ENCODE measurements around the gene SPDYE2B.
A peak's percentile ranks its signal among the peaks of the same experiment; 100 is the strongest.
"Not testable (repeated sequence)": the region's sequence is repeated elsewhere in the genome, so short reads cannot be mapped to it uniquely, and the experiment has no call there.

Gene SPDYE2B

GRCh38 chr7:102649924-102650323 lies at the start of gene SPDYE2B:
SPDYE2B (plus strand) TSS chr7:102650319; CDS start chr7:102652349, 2,030 bp downstream.
- not testable (repeated sequence) for DNase-seq (ENCODE audit: low spot score)

GRCh38 chr7:102602317-102602716 lies 47.8 kb upstream of the SPDYE2B start:
- not testable (repeated sequence) for DNase-seq (ENCODE audit: low spot score)

DNA sequence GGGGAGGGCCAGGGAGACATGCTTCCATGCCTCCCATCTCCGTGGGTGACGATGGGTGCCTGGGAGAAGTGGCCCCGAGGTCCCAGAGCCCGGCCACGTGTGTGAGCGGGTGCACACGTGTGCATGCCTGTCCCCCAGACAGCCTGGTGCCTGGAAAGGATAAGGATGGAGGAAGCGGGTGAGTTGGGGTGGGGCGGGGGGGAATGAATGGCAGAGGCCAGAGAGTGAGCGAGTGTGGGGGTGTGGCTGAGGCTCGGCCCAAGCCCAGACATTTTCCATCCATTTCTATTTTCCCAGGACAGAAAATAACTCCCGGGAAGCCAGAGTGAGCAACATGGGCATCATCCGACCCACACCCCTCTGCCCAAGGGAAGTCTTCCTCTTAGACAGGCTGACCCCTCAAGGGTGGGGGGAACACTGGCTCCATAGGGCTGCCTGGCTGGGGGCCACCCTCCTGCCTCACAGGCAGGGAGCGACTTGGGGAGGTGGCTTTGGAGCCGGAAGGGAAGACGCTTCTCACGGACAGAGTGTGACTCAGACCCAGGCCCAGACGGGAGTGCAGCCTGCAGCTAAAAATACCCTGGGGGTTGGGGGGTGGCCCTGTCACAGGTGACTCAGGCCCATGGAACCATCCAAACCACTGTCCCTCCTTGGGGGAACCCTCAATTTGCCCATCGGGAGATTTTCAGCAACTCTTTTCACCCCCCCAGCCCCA lies 45.5 kb upstream of the SPDYE2B start:
- not testable (repeated sequence) for DNase-seq (ENCODE audit: low spot score)

GRCh38 chr7:102606848-102607247 lies 43.3 kb upstream of the SPDYE2B start:
- DNase-seq (ENCODE audit: low spot score): not testable (repeated sequence)

DNA sequence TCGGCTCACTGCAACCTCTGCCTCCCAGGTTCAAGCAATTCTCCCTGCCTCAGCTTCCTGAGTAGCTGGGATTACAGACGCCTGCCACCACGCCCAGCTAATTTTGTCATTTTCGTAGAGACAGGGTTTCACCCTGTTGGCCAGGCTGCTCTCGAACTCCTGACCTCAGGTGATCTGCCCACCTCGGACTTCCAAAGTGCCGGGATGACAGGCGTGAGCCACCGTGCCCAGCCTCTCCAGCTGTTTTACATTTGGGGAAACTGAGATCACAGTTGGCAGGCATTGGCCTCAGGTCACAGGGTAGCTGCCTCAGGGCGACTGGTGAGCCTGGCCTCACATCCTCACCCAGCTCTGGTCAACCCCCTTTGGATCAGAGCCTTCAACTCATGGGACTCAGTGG lies 40.4 kb upstream of the SPDYE2B start:
- not testable (repeated sequence) for DNase-seq (ENCODE audit: low spot score)

GRCh38 chr7:102610441-102610840 lies 39.7 kb upstream of the SPDYE2B start:
- DNase-seq (ENCODE audit: low spot score): not testable (repeated sequence)

DNA sequence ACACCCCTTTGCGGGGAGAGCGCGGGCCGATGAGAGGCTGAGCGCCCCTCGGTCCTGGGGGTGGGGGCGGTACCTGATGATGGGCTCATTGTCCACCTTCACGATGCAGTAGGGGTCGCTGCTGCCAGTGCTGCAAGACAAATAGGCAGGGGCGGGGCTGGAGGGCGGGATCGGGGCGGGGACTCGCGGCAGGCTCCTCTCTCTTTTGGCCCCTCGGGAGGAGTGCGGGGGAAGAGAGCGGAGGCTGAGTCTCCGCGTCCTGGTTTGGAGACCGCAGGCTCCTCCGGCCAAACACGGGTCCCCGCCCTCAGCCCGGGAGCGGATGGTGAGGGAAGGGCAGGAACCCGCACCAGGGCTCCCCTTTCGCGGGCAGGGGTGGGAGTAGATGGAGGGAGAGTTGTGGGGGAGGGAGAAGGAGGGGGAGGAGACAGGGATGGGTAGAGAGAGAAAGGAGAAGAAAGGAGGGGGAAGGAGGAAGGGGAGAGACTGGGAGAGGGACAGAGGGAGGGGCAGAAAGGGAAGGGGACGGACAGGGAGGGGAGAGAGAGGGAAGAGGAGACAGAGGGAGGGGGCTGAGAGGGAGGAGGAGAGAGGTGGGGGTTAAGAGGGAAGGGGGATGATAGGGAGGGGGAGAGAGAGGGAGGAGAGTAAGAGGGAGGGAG lies 39.0 kb upstream of the SPDYE2B start:
- DNase-seq (ENCODE audit: low spot score): not testable (repeated sequence)

GRCh38 chr7:102611675-102612325 lies 38.3 kb upstream of the SPDYE2B start:
- DNase-seq (ENCODE audit: low spot score): not testable (repeated sequence)

- DNase-seq (ENCODE audit: low spot score): not testable (repeated sequence)
Observed at GRCh38 chr7:102613575-102614345, 36.4 kb upstream of the SPDYE2B start.

DNA sequence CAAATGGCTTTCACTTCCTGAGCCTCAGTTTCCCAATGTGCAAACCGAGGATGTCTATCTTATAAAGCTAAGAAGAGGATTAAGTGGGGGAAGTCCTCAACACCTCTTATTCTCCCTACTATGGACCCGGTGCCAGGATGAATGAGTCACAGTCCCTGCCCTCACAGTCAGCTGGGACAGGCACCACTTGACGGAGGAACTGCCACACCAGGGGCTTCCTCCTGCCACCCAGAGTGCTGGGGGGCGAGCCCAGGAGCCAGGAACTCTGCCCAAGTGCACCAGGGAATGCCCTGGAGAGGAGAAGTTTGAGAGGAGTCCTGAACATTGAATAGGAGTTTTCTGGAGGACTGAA lies 35.8 kb upstream of the SPDYE2B start:
- not testable (repeated sequence) for DNase-seq (ENCODE audit: low spot score)

DNA sequence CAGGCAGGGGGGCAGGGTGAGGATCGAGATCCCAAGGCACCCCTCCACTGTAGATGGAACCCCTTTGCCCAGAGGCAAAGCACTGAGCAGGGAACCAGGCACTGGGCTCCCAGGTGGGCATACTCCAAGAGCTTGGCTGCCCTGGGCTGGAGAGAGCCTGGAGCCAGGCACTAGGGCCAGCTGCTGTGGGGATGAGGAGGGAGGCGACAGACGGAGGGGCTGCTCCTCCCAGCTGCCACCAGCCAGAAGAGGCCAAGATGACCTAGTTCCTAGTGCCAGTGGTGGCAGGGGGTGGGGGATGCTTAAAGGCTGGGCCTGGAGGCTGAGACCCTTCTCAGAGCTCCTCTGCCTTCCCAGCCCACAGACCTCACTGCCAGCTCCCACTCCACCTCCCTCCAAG lies 35.2 kb upstream of the SPDYE2B start:
- not testable (repeated sequence) for DNase-seq (ENCODE audit: low spot score)

DNA sequence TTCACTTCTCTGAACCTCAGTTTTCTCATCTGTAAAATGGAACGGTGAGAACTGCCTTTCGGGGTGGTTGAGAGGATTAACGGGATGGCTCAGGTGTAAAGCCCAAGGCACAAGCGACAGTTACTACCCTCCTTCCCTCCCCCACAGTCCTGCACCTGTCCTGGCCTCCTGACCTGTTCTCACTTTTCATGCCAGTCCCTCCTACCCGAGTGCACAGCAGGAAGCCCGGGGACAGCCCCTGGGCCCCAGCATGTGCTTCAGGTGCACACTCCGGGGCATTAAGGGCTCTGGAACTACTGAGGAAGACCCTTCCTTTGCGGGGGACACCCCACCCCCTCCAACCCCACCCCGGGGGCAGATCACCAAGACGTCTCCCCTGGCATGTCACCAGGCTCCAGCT lies 34.2 kb upstream of the SPDYE2B start:
- DNase-seq (ENCODE audit: low spot score): not testable (repeated sequence)

GRCh38 chr7:102616507-102617125 lies 33.5 kb upstream of the SPDYE2B start, which contains the start of gene RASA4:
RASA4 (minus strand) TSS chr7:102616756; CDS start chr7:102616689, 67 bp downstream.
- peak; percentile 3 for DNase-seq (ENCODE audit: low spot score)

DNA sequence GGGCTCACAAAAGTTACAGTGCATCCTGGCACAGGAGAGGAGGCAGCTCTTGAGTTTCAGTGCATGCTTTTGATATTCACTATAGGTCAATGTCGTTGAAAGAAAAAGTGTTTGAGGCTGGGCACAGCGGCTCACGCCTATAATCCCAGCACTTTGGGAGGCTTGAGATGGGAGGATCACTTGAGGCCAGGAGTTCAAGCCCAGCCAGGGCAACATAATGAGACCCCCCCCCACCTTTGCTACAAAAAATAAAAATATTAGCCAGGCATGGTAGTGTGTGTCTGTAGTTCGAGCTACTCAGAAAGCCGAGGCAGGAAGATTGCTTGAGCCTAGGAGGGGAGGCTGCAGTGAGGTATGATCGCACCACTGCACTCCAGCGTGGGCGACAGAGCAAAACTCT lies 32.0 kb upstream of the SPDYE2B start:
- DNase-seq (ENCODE audit: low spot score): not testable (repeated sequence)

GRCh38 chr7:102627271-102627904 lies 22.7 kb upstream of the SPDYE2B start:
- DNase-seq (ENCODE audit: low spot score): not testable (repeated sequence)

DNA sequence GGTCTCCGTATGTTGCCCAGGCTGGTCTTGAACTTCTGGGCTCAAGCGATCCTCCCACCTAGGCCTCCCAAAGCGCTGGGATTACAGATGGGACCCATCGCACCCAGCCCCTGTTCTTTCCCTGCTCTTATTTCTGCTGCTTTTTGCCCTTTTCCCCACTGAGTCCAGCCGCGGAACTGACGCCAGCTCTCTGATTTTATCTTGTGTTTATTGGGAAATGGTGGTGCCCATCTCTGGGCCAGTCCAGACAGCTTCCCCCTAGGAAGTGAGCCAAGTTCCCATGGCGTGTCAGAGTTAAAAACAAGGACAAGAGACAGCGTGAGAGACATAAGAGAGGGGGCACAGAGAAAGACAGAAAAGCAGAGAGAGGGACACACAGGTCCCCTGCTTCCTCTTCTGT lies 19.5 kb upstream of the SPDYE2B start:
- not testable (repeated sequence) for DNase-seq (ENCODE audit: low spot score)

GRCh38 chr7:102634299-102634698 lies 15.8 kb upstream of the SPDYE2B start:
- not testable (repeated sequence) for DNase-seq (ENCODE audit: low spot score)

DNA sequence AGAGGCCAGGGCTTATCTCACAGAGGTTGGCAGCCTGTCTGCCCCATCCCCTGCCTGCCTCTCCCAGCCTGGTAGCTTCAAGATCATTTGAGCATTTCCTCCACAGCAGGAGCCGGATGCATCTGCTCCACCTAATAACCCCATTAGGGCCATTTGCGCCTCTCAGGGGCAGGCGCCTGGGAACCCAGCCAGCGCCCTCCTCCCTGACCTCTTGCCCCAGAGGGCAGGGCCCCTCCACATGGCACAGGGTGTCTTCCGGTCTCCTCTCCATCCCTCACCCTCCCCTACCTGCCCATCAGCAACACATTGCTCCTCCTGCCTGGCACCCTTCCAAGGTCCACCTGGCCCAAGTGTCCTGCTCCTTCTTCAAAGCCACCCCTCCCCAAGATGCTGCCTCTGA lies 14.8 kb upstream of the SPDYE2B start:
- not testable (repeated sequence) for DNase-seq (ENCODE audit: low spot score)

DNA sequence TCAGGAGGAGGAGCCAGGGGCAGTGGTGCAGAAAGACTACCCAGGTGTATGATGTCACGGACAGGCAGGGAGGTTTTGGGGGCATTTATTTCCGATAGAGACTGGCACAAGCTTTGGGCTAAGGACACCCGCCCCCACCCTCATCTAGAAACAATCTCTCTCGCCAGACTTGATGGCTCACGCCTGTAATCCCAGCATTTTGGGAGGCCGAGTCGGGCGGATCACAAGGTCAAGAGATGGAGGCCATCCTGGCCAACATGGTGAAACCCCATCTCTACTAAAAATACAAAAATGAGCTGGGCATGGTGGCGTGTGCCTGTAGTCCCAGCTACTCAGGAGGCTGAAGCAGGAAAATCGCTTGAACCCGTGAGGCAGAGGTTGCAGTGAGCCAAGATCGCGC lies 13.2 kb upstream of the SPDYE2B start:
- not testable (repeated sequence) for DNase-seq (ENCODE audit: low spot score)

- DNase-seq (ENCODE audit: low spot score): not testable (repeated sequence)
Observed at GRCh38 chr7:102638848-102639247, 11.3 kb upstream of the SPDYE2B start.

- not testable (repeated sequence) for DNase-seq (ENCODE audit: low spot score)
Observed at GRCh38 chr7:102642691-102643090, 7.4 kb upstream of the SPDYE2B start, which contains the start of gene UPK3BL1. UPK3BL1 (minus strand) TSS chr7:102642791; CDS start chr7:102642741, 50 bp downstream.

Measured in hematopoietic multipotent progenitor cell treated with erythropoietin and hydrocortisone succinate and interleukin-3 and kit ligand, for 17 days (in vitro differentiated cells).